HEK293 (cell line): ENCODE measurements around the gene SLC27A2.
A peak's percentile ranks its signal among the peaks of the same experiment; 100 is the strongest.
"Not testable (repeated sequence)": the region's sequence is repeated elsewhere in the genome, so short reads cannot be mapped to it uniquely, and the experiment has no call there.

Experiments
- CTCF ChIA-PET: fragments of 350-600 bp; formaldehyde crosslinking; extraction: SDS; loops from one replicate; lab custom pipeline; 2021; ENCODE audit warnings: antibody characterized with exemption; lab: Yijun Ruan, JAX
- POLR2A ChIA-PET: fragments of 300-600 bp; formaldehyde crosslinking; extraction: SDS; loops from one replicate; lab custom pipeline; 2020; ENCODE audit warnings: antibody characterized with exemption, inconsistent platforms; lab: Yijun Ruan, JAX
- H3K27ac ChIP-seq: fragments of 200-500 bp; sonication (Bioruptor generic); 2 replicates; pipeline ENCODE4 v1.5.1; 2014; ENCODE audit warnings: low read depth, low read length, control low read depth, inconsistent platforms; ENCODE audit errors: extremely low read depth
- H3K36me3 ChIP-seq, 2 experiments: fragments of 200-500 bp in 1 of 2; sonication (Bioruptor generic) in 1 of 2; 1 replicate in 1 of 2; 2 replicates in 1 of 2; pipeline ENCODE4 v1.5.1; 2014 to 2017; ENCODE audit warnings: inconsistent platforms in 2 of 2, low read length in 2 of 2; ENCODE audit not compliant: control insufficient read depth in 2 of 2, insufficient read depth in 1 of 2
- H3K4me1 ChIP-seq: fragments of 200-500 bp; sonication (Bioruptor generic); 2 replicates; pipeline ENCODE4 v1.5.1; 2014; ENCODE audit warnings: mild to moderate bottlenecking, low read length, inconsistent platforms; ENCODE audit not compliant: control insufficient read depth, insufficient read depth
- H3K4me3 ChIP-seq: 2 replicates; pipeline ENCODE4 v1.5.1; 2011; ENCODE audit warnings: low read depth, mild to moderate bottlenecking, control low read depth, low read length, moderate library complexity
- H3K9me3 ChIP-seq: fragments of 200-500 bp; sonication (Bioruptor generic); 2 replicates; pipeline ENCODE4 v1.5.1; 2014; ENCODE audit warnings: low read depth, low read length, inconsistent platforms; ENCODE audit not compliant: control insufficient read depth, insufficient read depth
- MZF1 ChIP-seq: fragments of 450-650 bp; formaldehyde crosslinking; IDR thresholded peaks from 2 replicates; pipeline ENCODE4 v1.5.1; 2017; ENCODE audit warnings: missing biosample characterization, missing genetic modification characterization, borderline replicate concordance
- OSR2 ChIP-seq: fragments of 450-650 bp; formaldehyde crosslinking; IDR thresholded peaks from 2 replicates; pipeline ENCODE4 v1.5.1; 2016; ENCODE audit warnings: missing biosample characterization, missing genetic modification characterization
- YY2 ChIP-seq: fragments of 450-650 bp; formaldehyde crosslinking; IDR thresholded peaks from 2 replicates; pipeline ENCODE4 v1.5.1; 2016; ENCODE audit warnings: missing biosample characterization, missing genetic modification characterization
- ZFP69B ChIP-seq: fragments of 450-650 bp; formaldehyde crosslinking; IDR thresholded peaks from 2 replicates; pipeline ENCODE4 v1.5.1; 2016; ENCODE audit warnings: missing biosample characterization, missing genetic modification characterization
- ZNF114 ChIP-seq: fragments of 450-650 bp; formaldehyde crosslinking; IDR thresholded peaks from 2 replicates; pipeline ENCODE4 v1.5.0; 2017; ENCODE audit warnings: missing biosample characterization, missing genetic modification characterization
- ZNF121 ChIP-seq: fragments of 450-650 bp; formaldehyde crosslinking; IDR thresholded peaks from 2 replicates; pipeline ENCODE4 v1.5.1; 2016; ENCODE audit warnings: missing biosample characterization, missing genetic modification characterization
- ZNF223 ChIP-seq: fragments of 450-650 bp; formaldehyde crosslinking; IDR thresholded peaks from 2 replicates; pipeline ENCODE4 v1.5.1; 2016; ENCODE audit warnings: missing biosample characterization, missing genetic modification characterization
- ZNF335 ChIP-seq: fragments of 450-650 bp; formaldehyde crosslinking; conservative IDR thresholded peaks from 2 replicates; pipeline ENCODE4 v1.5.1; 2016; ENCODE audit warnings: missing biosample characterization, missing genetic modification characterization
- ZNF416 ChIP-seq: fragments of 450-650 bp; formaldehyde crosslinking; IDR thresholded peaks from 2 replicates; pipeline ENCODE4 v1.5.1; 2016; ENCODE audit warnings: missing biosample characterization, missing genetic modification characterization
- ZNF501 ChIP-seq: fragments of 450-650 bp; formaldehyde crosslinking; IDR thresholded peaks from 2 replicates; pipeline ENCODE4 v1.5.1; 2016; ENCODE audit warnings: missing biosample characterization, missing genetic modification characterization
- ZNF585B ChIP-seq: fragments of 450-650 bp; formaldehyde crosslinking; IDR thresholded peaks from 2 replicates; pipeline ENCODE4 v1.5.1; 2016; ENCODE audit warnings: missing biosample characterization, missing genetic modification characterization
- ZNF626 ChIP-seq: fragments of 450-650 bp; sonication (Bioruptor Pico); formaldehyde crosslinking; IDR thresholded peaks from 2 replicates; pipeline ENCODE4 v1.5.1; 2018; ENCODE audit warnings: missing biosample characterization, missing genetic modification characterization, inconsistent platforms
- ZNF654 ChIP-seq: fragments of 450-650 bp; formaldehyde crosslinking; IDR thresholded peaks from 2 replicates; pipeline ENCODE4 v1.5.1; 2016; ENCODE audit warnings: low read depth, missing biosample characterization, missing genetic modification characterization
- ZNF747 ChIP-seq: fragments of 450-650 bp; formaldehyde crosslinking; IDR thresholded peaks from 2 replicates; pipeline ENCODE4 v1.5.1; 2016; ENCODE audit warnings: missing biosample characterization, missing genetic modification characterization
- ZNF777 ChIP-seq: fragments of 450-650 bp; formaldehyde crosslinking; IDR thresholded peaks from 2 replicates; pipeline ENCODE4 v1.5.1; 2017; ENCODE audit warnings: missing biosample characterization, missing genetic modification characterization, borderline replicate concordance
- ZSCAN30 ChIP-seq: fragments of 450-650 bp; IDR thresholded peaks from 2 replicates; pipeline ENCODE4 v1.5.1; 2018; ENCODE audit warnings: missing biosample characterization, mild to moderate bottlenecking, missing genetic modification characterization, moderate library complexity
- TF ChIP-seq, protein P1 (sequence below): fragments of 450-650 bp; formaldehyde crosslinking; IDR thresholded peaks from 2 replicates; pipeline ENCODE4 v1.5.1; 2016; ENCODE audit warnings: missing biosample characterization, missing genetic modification characterization
- TF ChIP-seq, protein P2 (sequence below): fragments of 450-650 bp; formaldehyde crosslinking; IDR thresholded peaks from 2 replicates; pipeline ENCODE4 v1.5.1; 2016; ENCODE audit warnings: missing biosample characterization, missing genetic modification characterization
- TF ChIP-seq, protein P3 (sequence below): fragments of 450-650 bp; formaldehyde crosslinking; IDR thresholded peaks from 2 replicates; pipeline ENCODE4 v1.5.1; 2017; ENCODE audit warnings: missing biosample characterization, missing genetic modification characterization
- TF ChIP-seq, protein P4 (sequence below): fragments of 450-650 bp; formaldehyde crosslinking; IDR thresholded peaks from 2 replicates; pipeline ENCODE4 v1.5.1; 2016; ENCODE audit warnings: missing biosample characterization, missing genetic modification characterization
- TF ChIP-seq, protein P5 (sequence below): fragments of 450-650 bp; formaldehyde crosslinking; IDR thresholded peaks from 2 replicates; pipeline ENCODE4 v1.5.1; 2016; ENCODE audit warnings: missing biosample characterization, missing genetic modification characterization

Gene SLC27A2

DNA sequence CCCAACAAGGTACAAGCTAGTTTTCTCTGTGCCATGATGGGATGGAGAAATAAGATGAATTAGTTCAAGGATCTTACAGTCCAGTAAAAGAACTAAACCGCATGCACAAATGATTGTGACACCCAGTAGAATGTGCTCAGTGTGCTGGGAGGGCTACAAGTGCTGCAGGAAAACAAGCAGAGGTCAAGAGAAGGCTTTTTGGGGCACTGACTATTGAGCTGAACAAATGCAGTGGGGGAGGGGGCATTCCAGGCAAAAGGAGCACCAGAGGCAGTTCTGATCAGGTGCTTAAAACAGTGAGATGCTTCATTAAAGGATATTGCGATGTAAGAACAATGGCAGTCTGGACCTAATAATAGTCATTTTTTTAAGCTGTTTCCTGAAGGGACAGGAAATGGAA, 6.0 kb downstream of the SLC27A2 start:
- ChIA-PET CTCF (interaction anchor here (0.6 to 0.7 kb wide), 2 partner anchors 14 to 170 kb away, joined by 3 to 4 read pairs; no protein-coding TSS in a partner anchor), POLR2A (no interaction called here)
- no peak for TF ChIP-seq YY2 (tag by site-specific recombination)
- TF ChIP-seq, protein P1, sequence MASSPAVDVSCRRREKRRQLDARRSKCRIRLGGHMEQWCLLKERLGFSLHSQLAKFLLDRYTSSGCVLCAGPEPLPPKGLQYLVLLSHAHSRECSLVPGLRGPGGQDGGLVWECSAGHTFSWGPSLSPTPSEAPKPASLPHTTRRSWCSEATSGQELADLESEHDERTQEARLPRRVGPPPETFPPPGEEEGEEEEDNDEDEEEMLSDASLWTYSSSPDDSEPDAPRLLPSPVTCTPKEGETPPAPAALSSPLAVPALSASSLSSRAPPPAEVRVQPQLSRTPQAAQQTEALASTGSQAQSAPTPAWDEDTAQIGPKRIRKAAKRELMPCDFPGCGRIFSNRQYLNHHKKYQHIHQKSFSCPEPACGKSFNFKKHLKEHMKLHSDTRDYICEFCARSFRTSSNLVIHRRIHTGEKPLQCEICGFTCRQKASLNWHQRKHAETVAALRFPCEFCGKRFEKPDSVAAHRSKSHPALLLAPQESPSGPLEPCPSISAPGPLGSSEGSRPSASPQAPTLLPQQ (tag by site-specific recombination), result no peak
- TF ChIP-seq ZNF585B, result no peak
- TF ChIP-seq ZNF777 (tag by site-specific recombination), result no peak
- TF ChIP-seq, protein P2, sequence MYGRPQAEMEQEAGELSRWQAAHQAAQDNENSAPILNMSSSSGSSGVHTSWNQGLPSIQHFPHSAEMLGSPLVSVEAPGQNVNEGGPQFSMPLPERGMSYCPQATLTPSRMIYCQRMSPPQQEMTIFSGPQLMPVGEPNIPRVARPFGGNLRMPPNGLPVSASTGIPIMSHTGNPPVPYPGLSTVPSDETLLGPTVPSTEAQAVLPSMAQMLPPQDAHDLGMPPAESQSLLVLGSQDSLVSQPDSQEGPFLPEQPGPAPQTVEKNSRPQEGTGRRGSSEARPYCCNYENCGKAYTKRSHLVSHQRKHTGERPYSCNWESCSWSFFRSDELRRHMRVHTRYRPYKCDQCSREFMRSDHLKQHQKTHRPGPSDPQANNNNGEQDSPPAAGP (tag by site-specific recombination), result no peak
- TF ChIP-seq ZFP69B (tag by site-specific recombination), result no peak
- no peak for TF ChIP-seq ZNF747 (tag by site-specific recombination)
- TF ChIP-seq, protein P3, sequence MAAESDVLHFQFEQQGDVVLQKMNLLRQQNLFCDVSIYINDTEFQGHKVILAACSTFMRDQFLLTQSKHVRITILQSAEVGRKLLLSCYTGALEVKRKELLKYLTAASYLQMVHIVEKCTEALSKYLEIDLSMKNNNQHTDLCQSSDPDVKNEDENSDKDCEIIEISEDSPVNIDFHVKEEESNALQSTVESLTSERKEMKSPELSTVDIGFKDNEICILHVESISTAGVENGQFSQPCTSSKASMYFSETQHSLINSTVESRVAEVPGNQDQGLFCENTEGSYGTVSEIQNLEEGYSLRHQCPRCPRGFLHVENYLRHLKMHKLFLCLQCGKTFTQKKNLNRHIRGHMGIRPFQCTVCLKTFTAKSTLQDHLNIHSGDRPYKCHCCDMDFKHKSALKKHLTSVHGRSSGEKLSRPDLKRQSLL, result no peak
- TF ChIP-seq, protein P4, sequence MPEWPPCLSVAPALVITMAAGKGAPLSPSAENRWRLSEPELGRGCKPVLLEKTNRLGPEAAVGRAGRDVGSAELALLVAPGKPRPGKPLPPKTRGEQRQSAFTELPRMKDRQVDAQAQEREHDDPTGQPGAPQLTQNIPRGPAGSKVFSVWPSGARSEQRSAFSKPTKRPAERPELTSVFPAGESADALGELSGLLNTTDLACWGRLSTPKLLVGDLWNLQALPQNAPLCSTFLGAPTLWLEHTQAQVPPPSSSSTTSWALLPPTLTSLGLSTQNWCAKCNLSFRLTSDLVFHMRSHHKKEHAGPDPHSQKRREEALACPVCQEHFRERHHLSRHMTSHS, result no peak
- TF ChIP-seq ZNF416 (tag by site-specific recombination), result no peak
- H3K27ac ChIP-seq, result no peak overlapping the region
- H3K4me3 ChIP-seq, result no peak overlapping the region
- no peaks in the 10 kb centered on the region for H3K9me3 ChIP-seq
- H3K36me3 ChIP-seq, result no peaks in the 10 kb centered on the region
- peaks cover 3% of the 10 kb centered on the region; the same call in 1 of the 2 replicates for H3K4me1 ChIP-seq

DNA sequence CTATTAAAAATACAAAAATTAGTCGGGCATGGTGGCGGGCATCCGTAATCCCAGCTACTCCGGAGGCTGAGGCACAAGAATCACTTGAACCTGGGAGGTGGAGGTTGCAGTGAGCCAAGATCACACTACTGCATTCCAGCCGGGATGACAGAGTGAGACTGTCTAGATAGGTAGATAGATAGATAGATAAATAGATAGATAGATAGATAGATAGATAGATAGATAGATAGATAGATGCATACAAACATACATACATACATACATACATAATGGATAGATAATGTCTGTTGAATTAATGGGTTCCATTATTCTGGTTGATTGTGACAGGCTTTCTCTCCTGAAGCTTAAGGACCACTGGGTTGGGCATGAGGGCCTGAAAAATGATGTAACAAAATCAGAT, 6.8 kb downstream of the SLC27A2 start:
- H3K27ac ChIP-seq, H3K9me3 ChIP-seq, H3K4me1 ChIP-seq, CTCF ChIA-PET, H3K4me3 ChIP-seq, H3K36me3 ChIP-seq, POLR2A ChIA-PET: not testable (repeated sequence)
- 0 out of 2 replicates have a peak, but pooled peaks have one; percentile 22 for TF ChIP-seq ZNF335 (tag by site-specific recombination)

DNA sequence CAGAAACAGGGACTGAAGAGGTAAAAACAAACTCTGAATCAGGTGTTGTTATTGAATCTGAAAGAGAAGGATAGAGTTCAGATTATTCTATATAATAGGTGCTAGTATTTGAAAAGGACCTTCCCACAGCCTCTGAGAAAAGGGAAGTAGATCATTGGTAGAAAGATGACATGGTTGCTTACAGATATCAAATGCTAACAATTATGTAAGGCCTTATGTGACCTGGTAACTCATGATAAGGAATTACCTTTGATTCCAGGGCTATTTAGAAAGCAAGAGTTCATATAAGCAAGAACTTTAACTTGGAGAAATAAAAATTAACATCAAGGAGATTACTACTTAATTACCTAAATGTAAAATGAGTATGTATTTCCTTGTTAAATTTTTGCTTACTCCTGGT, 7.6 kb downstream of the SLC27A2 start:
- Histone ChIP-seq H3K4me3 (no peak overlapping the region), H3K9me3 (no peaks in the 10 kb centered on the region), H3K27ac (no peak overlapping the region), H3K36me3 (no peaks in the 10 kb centered on the region), H3K4me1 (no peaks in the 10 kb centered on the region)
- ChIA-PET CTCF (no interaction called here), POLR2A (no interaction called here)
- TF ChIP-seq ZNF654 (no peak), OSR2 (tag by site-specific recombination) (no peak), ZNF121 (tag by site-specific recombination) (no peak), ZNF626 (tag by site-specific recombination) (no peak), ZNF223 (tag by site-specific recombination) (no peak), ZNF501 (tag by site-specific recombination) (no peak), ZSCAN30 (tag by site-specific recombination) (no peak), ZNF114 (tag by site-specific recombination) (no peak), MZF1 (tag by site-specific recombination) (no peak)
- TF ChIP-seq, protein P5, sequence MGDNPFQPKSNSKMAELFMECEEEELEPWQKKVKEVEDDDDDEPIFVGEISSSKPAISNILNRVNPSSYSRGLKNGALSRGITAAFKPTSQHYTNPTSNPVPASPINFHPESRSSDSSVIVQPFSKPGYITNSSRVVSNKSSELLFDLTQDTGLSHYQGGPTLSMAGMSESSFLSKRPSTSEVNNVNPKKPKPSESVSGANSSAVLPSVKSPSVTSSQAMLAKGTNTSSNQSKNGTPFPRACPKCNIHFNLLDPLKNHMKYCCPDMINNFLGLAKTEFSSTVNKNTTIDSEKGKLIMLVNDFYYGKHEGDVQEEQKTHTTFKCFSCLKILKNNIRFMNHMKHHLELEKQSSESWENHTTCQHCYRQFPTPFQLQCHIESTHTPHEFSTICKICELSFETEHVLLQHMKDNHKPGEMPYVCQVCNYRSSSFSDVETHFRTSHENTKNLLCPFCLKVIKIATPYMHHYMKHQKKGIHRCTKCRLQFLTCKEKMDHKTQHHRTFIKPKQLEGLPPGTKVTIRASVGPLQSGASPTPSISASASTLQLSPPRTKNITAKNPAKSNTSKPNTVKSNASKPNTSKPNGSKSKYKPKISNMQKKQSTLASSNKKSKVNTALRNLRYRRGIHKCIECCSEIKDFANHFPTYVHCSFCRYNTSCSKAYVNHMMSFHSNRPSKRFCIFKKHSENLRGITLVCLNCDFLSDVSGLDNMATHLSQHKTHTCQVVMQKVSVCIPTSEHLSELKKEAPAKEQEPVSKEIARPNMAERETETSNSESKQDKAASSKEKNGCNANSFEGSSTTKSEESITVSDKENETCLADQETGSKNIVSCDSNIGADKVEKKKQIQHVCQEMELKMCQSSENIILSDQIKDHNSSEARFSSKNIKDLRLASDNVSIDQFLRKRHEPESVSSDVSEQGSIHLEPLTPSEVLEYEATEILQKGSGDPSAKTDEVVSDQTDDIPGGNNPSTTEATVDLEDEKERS, result no peak
